ENCODE measurements around the gene LOXL1. TPM values are rescaled to one million over a fixed set of nuclear protein-coding genes. Genes with fewer than 3 reads are reported as not detected.

The LOXL1 gene
- total and polyA plus RNA-seq, 4 donors = 0.67 to 2.0 (median 1.4) TPM; not detected in 1

GRCh38 chr15:73934281-73934680, 8.0 kb downstream of the LOXL1 start:
- DNase-seq (ENCODE audit: low spot score) = no peak
- H3K4me3 ChIP-seq (ENCODE audit: low read depth in 1 of 3, low read length in 3 of 3) = no peak overlapping the region

GRCh38 chr15:73935547-73935946, 9.3 kb downstream of the LOXL1 start:
- no peak for DNase-seq (ENCODE audit: low spot score)
- H3K27me3 ChIP-seq (ENCODE audit: control insufficient read depth in 4 of 4, insufficient read depth in 4 of 4, low read length in 3 of 4) = no peaks in the 10 kb centered on the region
- H3K36me3 ChIP-seq (ENCODE audit: control insufficient read depth in 4 of 4, insufficient read depth in 3 of 4, low read depth in 1 of 4, low read length in 3 of 4) = no peaks in the 10 kb centered on the region
- H3K9me3 ChIP-seq (ENCODE audit: control insufficient read depth in 4 of 4, low read length in 3 of 4) = no peaks in the 10 kb centered on the region
- H3K4me1 ChIP-seq (ENCODE audit: control insufficient read depth in 4 of 4, insufficient read depth in 4 of 4, low read length in 3 of 4) = peaks cover 0 to 4% (median 1%) of the 10 kb centered on the region in 4 donors
- no peak overlapping the region for H3K4me3 ChIP-seq (ENCODE audit: low read depth in 1 of 3, low read length in 3 of 3)
- no peak overlapping the region for H3K27ac ChIP-seq (ENCODE audit: low read depth in 1 of 2, low read length in 2 of 2)
- no peak overlapping the region for H3K9ac ChIP-seq (ENCODE audit: low read depth in 1 of 2, low read length in 2 of 2)
- 95% methylated on average over 4 of the region's 4 CpGs for WGBS
- no peak for TF ChIP-seq ATF3 (IDR thresholded peaks at IDR 0.05)
- no peak for TF ChIP-seq ZBTB33 (IDR thresholded peaks at IDR 0.05)
- TF ChIP-seq HNF4A (conservative IDR thresholded peaks at IDR 0.05) = no peak
- TF ChIP-seq CTCF (IDR thresholded peaks at IDR 0.05; ENCODE audit: low read depth, low read length, missing input control) = no peak
- TF ChIP-seq JUND (IDR thresholded peaks at IDR 0.05) = no peak
- TF ChIP-seq FOXA2 (IDR thresholded peaks at IDR 0.05) = no peak
- TF ChIP-seq TAF1 (conservative IDR thresholded peaks at IDR 0.05) = no peak
- TF ChIP-seq REST (IDR thresholded peaks at IDR 0.05) = no peak

More at GRCh38 chr15:73934281-73934680, 8.0 kb downstream of the LOXL1 start:
- H3K27me3 ChIP-seq (ENCODE audit: control insufficient read depth in 4 of 4, insufficient read depth in 4 of 4, low read length in 3 of 4) = peaks cover 0 to 2% (median 0%) of the 10 kb centered on the region in 4 donors
- TF ChIP-seq HNF4A (conservative IDR thresholded peaks at IDR 0.05) = no peak
- TF ChIP-seq TAF1 (conservative IDR thresholded peaks at IDR 0.05) = no peak
- TF ChIP-seq REST (IDR thresholded peaks at IDR 0.05) = no peak
- no peak for TF ChIP-seq RAD21 (IDR thresholded peaks at IDR 0.05)
- no peak for TF ChIP-seq CTCF (IDR thresholded peaks at IDR 0.05; ENCODE audit: low read depth, low read length, missing input control)
- H3K4me1 ChIP-seq (ENCODE audit: control insufficient read depth in 4 of 4, insufficient read depth in 4 of 4, low read length in 3 of 4) = no peaks in the 10 kb centered on the region
- no peaks in the 10 kb centered on the region for H3K36me3 ChIP-seq (ENCODE audit: control insufficient read depth in 4 of 4, insufficient read depth in 3 of 4, low read depth in 1 of 4, low read length in 3 of 4)
- WGBS = 77% methylated on average over 7 of the region's 7 CpGs
- H3K9me3 ChIP-seq (ENCODE audit: control insufficient read depth in 4 of 4, low read length in 3 of 4) = no peaks in the 10 kb centered on the region
- H3K27ac ChIP-seq (ENCODE audit: low read depth in 1 of 2, low read length in 2 of 2) = no peak overlapping the region
- H3K9ac ChIP-seq (ENCODE audit: low read depth in 1 of 2, low read length in 2 of 2) = no peak overlapping the region

Data from liver (tissue), 9 donors.